GM18511 (cell line): Measurements from ENCODE around the gene MAGEB10.
"Not testable (repeated sequence)": the region's sequence is repeated elsewhere in the genome, so short reads cannot be mapped to it uniquely, and the experiment has no call there.

Experiments
- ATAC-seq: cut with Tn5 transposase; IDR thresholded peaks from one replicate; pipeline ENCODE4 v1.9.1; 2021; ENCODE audit warnings: mild to moderate bottlenecking, moderate library complexity; ENCODE audit not compliant: unreplicated experiment

The MAGEB10 gene

DNA sequence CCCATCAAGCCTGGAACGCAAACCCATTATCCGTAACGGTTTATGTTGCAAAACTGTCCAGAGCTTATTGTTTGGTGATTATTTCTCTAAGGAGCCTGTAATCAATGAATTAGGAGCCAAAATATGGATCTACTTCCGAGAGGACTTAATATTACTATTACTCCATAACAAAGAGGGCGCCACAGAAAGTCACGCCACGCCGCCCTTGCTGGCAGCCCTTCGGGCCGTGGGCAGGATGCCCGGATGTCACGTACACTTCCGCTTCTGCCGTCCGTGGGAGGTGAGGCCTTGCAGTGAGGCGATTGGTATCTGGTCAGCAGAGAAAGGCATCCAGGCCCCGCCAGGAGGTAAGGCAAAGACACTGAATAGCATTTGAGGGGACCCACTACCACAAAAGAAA, at the start of gene MAGEB10:
Gene MAGEB10 (plus strand): TSS at position 301 of the 400 bp plus-strand sequence. CDS start 13,317 bp downstream, outside the sequence.
- ATAC-seq = no peak

DNA sequence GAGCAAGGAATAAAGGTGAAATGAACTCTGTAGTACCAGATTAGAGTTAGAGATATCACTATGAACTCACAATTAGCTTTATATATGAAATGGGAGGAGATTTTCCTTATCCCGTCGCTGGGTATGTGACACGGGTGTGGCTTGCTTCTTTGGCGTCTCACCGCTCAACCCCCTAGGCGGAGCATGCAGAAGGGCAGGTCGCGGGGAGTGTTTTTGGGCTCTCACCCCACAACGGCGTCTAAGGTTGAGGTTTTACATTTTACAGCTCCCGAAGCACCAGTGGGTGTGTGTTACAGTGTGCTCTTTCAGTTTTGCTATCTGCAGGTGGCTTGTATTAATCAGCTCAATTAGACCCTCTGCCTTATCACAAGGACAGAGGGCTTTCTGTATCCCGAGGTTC, 42.1 kb upstream of the MAGEB10 start:
- no peak for ATAC-seq

GRCh38 chrX:27767387-27767786, 40.4 kb upstream of the MAGEB10 start:
- no peak for ATAC-seq

GRCh38 chrX:27775984-27776383, 31.8 kb upstream of the MAGEB10 start:
- ATAC-seq = no peak

- ATAC-seq = no peak
These were observed 11.0 kb upstream of the MAGEB10 start for GRCh38 chrX:27796640-27797257.

GRCh38 chrX:27797575-27797974, 10.2 kb upstream of the MAGEB10 start:
- no peak for ATAC-seq

DNA sequence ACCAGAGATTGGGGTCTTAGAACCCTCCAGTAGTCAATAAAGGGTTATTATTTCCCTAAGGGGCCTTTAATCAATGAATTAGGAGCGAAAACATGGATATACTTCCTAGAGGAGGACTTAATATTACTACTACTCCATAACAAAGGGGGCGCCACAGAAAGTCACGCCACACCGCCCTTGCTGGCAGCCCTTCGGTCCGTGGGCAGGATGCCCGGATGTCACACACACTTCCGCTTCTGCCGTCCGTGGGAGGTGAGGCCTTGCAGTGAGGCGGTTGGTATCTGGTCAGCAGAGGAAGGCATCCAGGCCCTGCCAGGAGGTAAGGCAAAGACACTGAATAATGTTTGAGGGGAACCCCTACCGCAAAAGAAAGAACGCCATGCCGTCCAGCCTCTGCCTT, 436 bp downstream of the MAGEB10 start:
- ATAC-seq = no peak

- not testable (repeated sequence) for ATAC-seq
These were observed 1.4 kb downstream of the MAGEB10 start for GRCh38 chrX:27808991-27809859.

GRCh38 chrX:27815209-27815608, 7.4 kb downstream of the MAGEB10 start:
- no peak for ATAC-seq

DNA sequence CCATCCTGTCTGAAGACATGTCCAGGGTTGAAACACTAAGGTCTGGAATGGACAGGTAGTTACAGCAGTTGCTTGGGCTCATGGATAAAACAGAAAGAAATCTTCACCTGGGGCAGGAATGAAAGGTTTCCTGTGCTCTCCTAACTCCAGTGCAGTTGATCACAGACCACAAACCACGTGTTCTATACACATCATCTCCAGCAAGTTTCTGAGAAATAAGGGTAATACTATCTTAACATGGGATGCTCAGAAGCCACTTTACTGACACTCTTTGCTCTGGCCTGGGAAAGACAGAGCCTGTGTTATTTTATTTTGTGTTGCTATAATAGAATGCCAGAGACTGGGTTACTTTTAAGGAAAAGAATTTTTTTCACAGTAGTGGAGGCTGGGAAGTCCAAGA, 16.0 kb downstream of the MAGEB10 start:
- ATAC-seq = no peak

DNA sequence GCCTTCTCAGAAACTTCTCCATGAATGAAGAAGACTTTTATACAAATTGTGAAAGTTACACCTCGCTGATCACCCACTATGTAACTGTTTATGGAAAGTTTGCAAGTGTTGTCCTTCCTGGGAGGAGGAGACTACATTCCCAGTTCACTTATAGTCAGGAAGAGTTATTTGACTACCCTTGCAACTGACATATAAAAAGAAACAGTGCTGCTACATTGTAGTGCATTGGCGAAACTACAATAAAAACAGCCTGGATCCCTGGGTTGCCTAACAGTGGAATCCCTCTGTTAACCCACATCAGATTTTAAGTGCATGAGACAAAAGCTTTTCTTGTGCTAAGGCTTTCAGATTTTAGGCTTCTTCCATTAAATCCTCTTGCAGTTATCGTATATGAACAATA, 30.4 kb downstream of the MAGEB10 start:
- no peak for ATAC-seq

DNA sequence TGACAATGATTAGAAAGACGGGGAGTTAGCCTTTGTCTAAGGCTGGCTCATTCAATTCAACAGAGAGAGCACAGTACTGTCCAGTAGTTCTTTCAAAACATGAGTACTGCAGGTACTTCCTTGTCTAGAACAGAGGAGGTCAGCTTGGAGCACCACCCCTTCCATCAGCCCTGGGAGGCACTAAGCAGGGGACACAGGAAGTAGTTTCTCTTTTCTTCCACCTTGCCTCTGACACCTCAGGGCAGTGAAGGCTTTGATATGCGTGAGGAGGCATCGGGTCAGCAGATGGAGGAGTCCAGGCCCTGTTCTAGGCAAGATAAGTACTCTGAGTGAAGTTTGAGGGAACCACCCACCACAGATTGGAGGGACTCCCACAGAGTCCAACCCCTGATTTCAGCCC, 33.1 kb downstream of the MAGEB10 start:
- ATAC-seq = no peak

- no peak for ATAC-seq
These were observed 35.1 kb downstream of the MAGEB10 start for GRCh38 chrX:27842859-27843258.

DNA sequence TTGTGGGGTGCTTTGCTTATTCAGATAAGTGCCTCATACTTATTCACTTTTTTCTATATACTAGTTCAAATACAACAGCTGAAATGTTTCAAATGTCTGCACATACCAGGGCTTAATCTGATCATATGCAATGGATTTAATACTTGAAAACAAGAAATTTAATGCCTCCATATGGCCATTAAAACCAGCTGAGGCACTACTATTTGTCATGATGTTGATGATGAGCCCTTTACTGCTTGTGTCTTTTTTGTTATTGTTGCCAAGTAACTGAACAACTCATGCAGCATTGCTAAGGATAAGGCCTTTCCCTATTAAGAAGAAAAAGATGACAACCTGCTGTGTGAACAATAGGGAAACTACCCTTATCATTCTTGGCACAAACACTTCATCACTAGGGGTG, 52.5 kb downstream of the MAGEB10 start:
- ATAC-seq = no peak

GRCh38 chrX:27863809-27864208, 56.0 kb downstream of the MAGEB10 start:
- ATAC-seq = no peak
